BE2C (cell line): ENCODE results near the gene CEP85L.

Experiments
- DNase-seq: peaks from one replicate; pipeline ENCODE4 v3.0.0-alpha.2; 2020
- H3K27me3 ChIP-seq: fragments of 250-450 bp; sonication (Bioruptor Pico); 2 replicates; pipeline ENCODE4 v1.5.1; 2020; ENCODE audit warnings: mild to moderate bottlenecking
- H3K36me3 ChIP-seq: fragments of 250-450 bp; sonication (Bioruptor Pico); 2 replicates; pipeline ENCODE4 v1.5.1; 2020; ENCODE audit warnings: mild to moderate bottlenecking
- H3K4me1 ChIP-seq: fragments of 250-450 bp; sonication (Bioruptor Pico); 2 replicates; pipeline ENCODE4 v1.5.1; 2020
- H3K4me3 ChIP-seq: 2 replicates; pipeline ENCODE4 v1.5.1; 2011; ENCODE audit warnings: low read depth, low read length
- H3K9me3 ChIP-seq: fragments of 250-450 bp; sonication (Bioruptor Pico); 2 replicates; pipeline ENCODE4 v1.5.1; 2020
- CTCF ChIP-seq: IDR thresholded peaks from 2 replicates; pipeline ENCODE4 v1.5.1; 2012; ENCODE audit warnings: mild to moderate bottlenecking, low read depth, low read length

Gene CEP85L

GRCh38 chr6:118646977-118647376 is 4.4 kb downstream of the CEP85L start:
- TF ChIP-seq CTCF: no peak
- no peaks in the 10 kb centered on the region for H3K27me3 ChIP-seq
- no peaks in the 10 kb centered on the region for H3K9me3 ChIP-seq
- peaks cover 4% of the 10 kb centered on the region; the same call in 1 of the 2 replicates for H3K36me3 ChIP-seq
- peaks cover 3% of the 10 kb centered on the region; the same call in 1 of the 2 replicates for H3K4me1 ChIP-seq
- no peak for DNase-seq
- H3K4me3 ChIP-seq: no peak overlapping the region

GRCh38 chr6:118645395-118645794 is 6.0 kb downstream of the CEP85L start:
- no peak overlapping the region for H3K4me3 ChIP-seq
- no peak for DNase-seq
- no peaks in the 10 kb centered on the region for H3K27me3 ChIP-seq
- no peaks in the 10 kb centered on the region for H3K36me3 ChIP-seq
- TF ChIP-seq CTCF: no peak
- no peaks in the 10 kb centered on the region for H3K9me3 ChIP-seq
- H3K4me1 ChIP-seq: peaks cover 6% of the 10 kb centered on the region

GRCh38 chr6:118644007-118644406 is 7.4 kb downstream of the CEP85L start:
- H3K9me3 ChIP-seq: no peaks in the 10 kb centered on the region
- no peaks in the 10 kb centered on the region for H3K36me3 ChIP-seq
- H3K27me3 ChIP-seq: no peaks in the 10 kb centered on the region
- no peak for TF ChIP-seq CTCF
- no peak for DNase-seq
- H3K4me1 ChIP-seq: peaks cover 6% of the 10 kb centered on the region
- H3K4me3 ChIP-seq: no peak overlapping the region

GRCh38 chr6:118641042-118641441 is 10.3 kb downstream of the CEP85L start:
- Histone ChIP-seq H3K4me3 (no peak overlapping the region), H3K9me3 (no peaks in the 10 kb centered on the region), H3K36me3 (no peaks in the 10 kb centered on the region), H3K27me3 (no peaks in the 10 kb centered on the region), H3K4me1 (peaks cover 6% of the 10 kb centered on the region)
- no peak for DNase-seq
- no peak for TF ChIP-seq CTCF

- H3K4me3 ChIP-seq: no peak overlapping the region
- no peaks in the 10 kb centered on the region for H3K27me3 ChIP-seq
- peaks cover 6% of the 10 kb centered on the region for H3K4me1 ChIP-seq
- no peaks in the 10 kb centered on the region for H3K9me3 ChIP-seq
- no peak for TF ChIP-seq CTCF
- DNase-seq: no peak
- no peaks in the 10 kb centered on the region for H3K36me3 ChIP-seq
These were observed 12.1 kb downstream of the CEP85L start for GRCh38 chr6:118639054-118639964.

- H3K27me3 ChIP-seq: no peaks in the 10 kb centered on the region
- no peak overlapping the region for H3K4me3 ChIP-seq
- no peak for DNase-seq
- no peak for TF ChIP-seq CTCF
- H3K9me3 ChIP-seq: no peaks in the 10 kb centered on the region
- H3K36me3 ChIP-seq: no peaks in the 10 kb centered on the region
- H3K4me1 ChIP-seq: peaks cover 6% of the 10 kb centered on the region
These were observed 13.1 kb downstream of the CEP85L start for GRCh38 chr6:118638288-118638687.
